CD14-positive monocyte (primary cell): ENCODE measurements around the gene CMTM8. TPM values are rescaled to one million over a fixed set of nuclear protein-coding genes. Genes with fewer than 3 reads are reported as not detected.

Experiments used
- DNase-seq, 3 donors: peaks; one replicate each; pipeline ENCODE4 v3.0.0-alpha.2; 2011 to 2022
- H2AFZ ChIP-seq: 2 replicates; pipeline ENCODE4 v1.6.0; 2012; ENCODE audit warnings: mild to moderate bottlenecking, low read depth, low read length, inconsistent platforms; ENCODE audit not compliant: insufficient read depth, poor library complexity, severe bottlenecking
- H3K27ac ChIP-seq, 2 donors: 1 replicate in 1 of 2; 2 replicates in 1 of 2; pipeline ENCODE4 v1.5.1; 2012 to 2013; ENCODE audit warnings: low read length in 2 of 2, control low read depth in 1 of 2, inconsistent platforms in 1 of 2, low read depth in 1 of 2, mild to moderate bottlenecking in 1 of 2
- H3K27me3 ChIP-seq, 2 donors: one replicate each; pipeline versions ENCODE4 v1.6.0 to v1.6.1; 2011 to 2013; ENCODE audit warnings: low read length in 2 of 2; ENCODE audit not compliant: control insufficient read depth in 2 of 2, insufficient read depth in 2 of 2
- H3K36me3 ChIP-seq, 2 donors: replicated peaks in 1 of 2; 1 replicate in 1 of 2; 2 replicates in 1 of 2; pipeline versions ENCODE4 v1.5.1 to v1.6.1; 2012 to 2013; ENCODE audit warnings: low read length in 2 of 2, control low read depth in 1 of 2, inconsistent platforms in 1 of 2, mild to moderate bottlenecking in 1 of 2; ENCODE audit not compliant: insufficient read depth in 2 of 2, control insufficient read depth in 1 of 2
- H3K4me1 ChIP-seq, 2 donors: 1 replicate in 1 of 2; 2 replicates in 1 of 2; pipeline versions ENCODE4 v1.5.1 to v1.6.1; 2012 to 2013; ENCODE audit warnings: low read length in 2 of 2, control low read depth in 1 of 2, inconsistent platforms in 1 of 2, mild to moderate bottlenecking in 1 of 2, moderate library complexity in 1 of 2; ENCODE audit not compliant: insufficient read depth in 2 of 2, control insufficient read depth in 1 of 2
- H3K4me2 ChIP-seq: replicated peaks from 2 replicates; pipeline ENCODE3; 2012; ENCODE audit warnings: low read length, moderate library complexity, mild to moderate bottlenecking; ENCODE audit not compliant: poor library complexity, severe bottlenecking; ENCODE audit errors: extremely low read depth
- H3K4me3 ChIP-seq, 3 experiments: fragments of 200-600 bp in 1 of 3; sonication (generic) in 1 of 3; replicated peaks in 1 of 3; 1 replicate in 2 of 3; 2 replicates in 1 of 3; pipeline ENCODE4 v1.5.1; 2011 to 2013; ENCODE audit warnings: low read length in 3 of 3, mild to moderate bottlenecking in 3 of 3, control low read depth in 2 of 3, low read depth in 2 of 3, inconsistent platforms in 1 of 3, moderate library complexity in 1 of 3
- H3K79me2 ChIP-seq: 2 replicates; pipeline ENCODE4 v1.6.0; 2012; ENCODE audit warnings: mild to moderate bottlenecking, control low read depth, inconsistent platforms, low read length, moderate library complexity; ENCODE audit not compliant: insufficient read depth
- H3K9ac ChIP-seq: 2 replicates; pipeline ENCODE4 v1.6.0; 2017; ENCODE audit warnings: low read length, mild to moderate bottlenecking; ENCODE audit not compliant: insufficient read depth, poor library complexity, severe bottlenecking
- H3K9me3 ChIP-seq, 2 donors: replicated peaks in 1 of 2; 1 replicate in 1 of 2; 2 replicates in 1 of 2; pipeline versions ENCODE4 v1.5.1 to v1.6.1; 2012 to 2013; ENCODE audit warnings: low read length in 2 of 2, control low read depth in 1 of 2; ENCODE audit not compliant: control insufficient read depth in 1 of 2, insufficient read depth in 1 of 2
- H4K20me1 ChIP-seq: 2 replicates; pipeline ENCODE4 v1.6.0; 2012; ENCODE audit warnings: mild to moderate bottlenecking, low read length, control low read depth, moderate library complexity; ENCODE audit not compliant: insufficient read depth
- H3K27ac Mint-ChIP-seq, 7 donors: one replicate each; pipeline ENCODE4 v1.8.0; 2020; ENCODE audit warnings: mild to moderate bottlenecking in 7 of 7, mixed read lengths in 7 of 7, moderate library complexity in 6 of 7, inconsistent platforms in 2 of 7
- H3K27me3 Mint-ChIP-seq, 3 donors: one replicate each; pipeline ENCODE4 v1.8.0; 2021 to 2022; ENCODE audit warnings: low read depth in 3 of 3, mild to moderate bottlenecking in 3 of 3, mixed read lengths in 3 of 3, moderate library complexity in 3 of 3, inconsistent platforms in 1 of 3
- H3K36me3 Mint-ChIP-seq, 2 donors: one replicate each; pipeline ENCODE4 v1.8.0; 2020; ENCODE audit warnings: mixed read lengths in 2 of 2, inconsistent platforms in 1 of 2, mild to moderate bottlenecking in 1 of 2
- H3K4me1 Mint-ChIP-seq: one replicate; pipeline ENCODE4 v1.8.0; 2020; ENCODE audit warnings: mild to moderate bottlenecking, mixed read lengths
- H3K4me3 Mint-ChIP-seq, 2 donors: one replicate each; pipeline ENCODE4 v1.8.0; 2020; ENCODE audit warnings: mild to moderate bottlenecking in 2 of 2, mixed read lengths in 2 of 2, moderate library complexity in 1 of 2
- H3K9me3 Mint-ChIP-seq, 7 donors: one replicate each; pipeline ENCODE4 v1.8.0; 2020 to 2022; ENCODE audit warnings: mixed read lengths in 7 of 7, mild to moderate bottlenecking in 6 of 7, moderate library complexity in 6 of 7, inconsistent platforms in 2 of 7
- CTCF ChIP-seq: fragments of 200-600 bp; IDR thresholded peaks from one replicate; pipeline ENCODE4 v1.8.0; 2022; ENCODE audit warnings: antibody characterized with exemption, mild to moderate bottlenecking
- WGBS: methylation state at CpG from one replicate; pipeline ENCODE4 v1.1.5; 2013; ENCODE audit warnings: missing lambda C conversion rate; ENCODE audit not compliant: insufficient coverage; 5-methylcytosine and 5-hydroxymethylcytosine counted together
- intact Hi-C, 2 donors: fragments of 100-400 bp; cut with micrococcal nuclease; formaldehyde crosslinking; loops; one replicate each; pipeline versions ENCODE4 v1.15.0 to v1.15.1; 2023
- polyA plus RNA-seq, 3 donors: library from polyadenylated mRNA; depleted of rRNA in 1 of 3; unstranded in 2 of 3; stranded (reverse) in 1 of 3; fragments of 300-500 nt in 2 of 3; fragments of >200 nt in 1 of 3; fragmentation: Illumina TruSeq in 2 of 3; gene quantifications; 1 replicate in 2 of 3; 2 replicates in 1 of 3; pipeline ENCODE4 v1.2.3, GENCODE V29; 2012 to 2021

CMTM8 gene
- polyA plus RNA-seq, 3 donors = 0.46 to 2.5 (median 0.94) TPM

GRCh38 chr3:32240159-32240545 is 1.7 kb downstream of the CMTM8 start:
- intact Hi-C loops = no loop called here
- Histone ChIP-seq H3K4me3 (no peak overlapping the region), H3K4me1 (peaks cover 15 to 19% of the 10 kb centered on the region in 2 donors), H3K4me2 (no peak overlapping the region), H2AFZ (no peak overlapping the region), H3K79me2 (no peaks in the 10 kb centered on the region), H3K36me3 (no peaks in the 10 kb centered on the region), H4K20me1 (no peaks in the 10 kb centered on the region), H3K9ac (no peak overlapping the region), H3K27me3 (peaks cover 16 to 33% of the 10 kb centered on the region in 2 donors), H3K27ac (no peak overlapping the region), H3K9me3 (peaks cover 5 to 8% of the 10 kb centered on the region in 2 donors)
- Mint-ChIP-seq H3K9me3 (peaks cover 0 to 28% (median 13%) of the 10 kb centered on the region in 7 donors), H3K27me3 (peaks cover 27 to 53% (median 38%) of the 10 kb centered on the region in 3 donors), H3K36me3 (peaks cover 7 to 14% of the 10 kb centered on the region in 2 donors), H3K4me1 (peaks cover 17% of the 10 kb centered on the region), H3K4me3 (peak overlapping the region in 1 of 2 donors; percentile 86), H3K27ac (no peak overlapping the region)
- WGBS = 65% methylated on average over 4 of the region's 6 CpGs
- peak in 2 of 3 donors; percentile 10 to 12 for DNase-seq
- peak; percentile 45 for TF ChIP-seq CTCF

GRCh38 chr3:32241100-32241499 is 2.6 kb downstream of the CMTM8 start:
- H3K4me3 Mint-ChIP-seq = no peak overlapping the region
- intact Hi-C loops = no loop called here
- Histone ChIP-seq H3K4me1 (peaks cover 15 to 19% of the 10 kb centered on the region in 2 donors), H3K36me3 (no peaks in the 10 kb centered on the region), H2AFZ (no peak overlapping the region), H3K27me3 (peaks cover 16 to 33% of the 10 kb centered on the region in 2 donors), H3K79me2 (no peaks in the 10 kb centered on the region), H3K27ac (no peak overlapping the region), H4K20me1 (no peaks in the 10 kb centered on the region), H3K9me3 (peaks cover 5 to 7% of the 10 kb centered on the region in 2 donors), H3K4me3 (no peak overlapping the region), H3K9ac (no peak overlapping the region), H3K4me2 (no peak overlapping the region)
- 100% methylated on average over 1 of the region's 4 CpGs for WGBS
- DNase-seq = no peak
- peaks cover 28 to 55% (median 40%) of the 10 kb centered on the region in 3 donors for H3K27me3 Mint-ChIP-seq
- no peak for TF ChIP-seq CTCF
- H3K36me3 Mint-ChIP-seq = peaks cover 7 to 14% of the 10 kb centered on the region in 2 donors
- H3K27ac Mint-ChIP-seq = no peak overlapping the region
- peaks cover 0 to 22% (median 13%) of the 10 kb centered on the region in 7 donors for H3K9me3 Mint-ChIP-seq
- H3K4me1 Mint-ChIP-seq = peaks cover 17% of the 10 kb centered on the region
